A549 (cell line): Measurements from ENCODE around the gene PIEZO2. TPM values are rescaled to one million over a fixed set of nuclear protein-coding genes. Genes with fewer than 3 reads are reported as not detected.

Experiments
- ATAC-seq, 2 experiments: fragments of 200-7000 bp in 1 of 2; fragments of >200 bp in 1 of 2; cut with Nextera tagmentation in 1 of 2; cut with Tn5 transposase in 1 of 2; 3 replicates each; pipeline versions ENCODE4 v1.8.0 to v1.9.1; 2018 to 2020; ENCODE audit warnings: mild to moderate bottlenecking in 1 of 2, moderate library complexity in 1 of 2
- CTCF ChIA-PET: fragments of 300-600 bp; sonication (Branson Sonifier 250); formaldehyde crosslinking; extraction: SDS; loops from one replicate; lab custom pipeline; 2021; ENCODE audit warnings: antibody characterized with exemption, inconsistent platforms; lab: Yijun Ruan, JAX
- POLR2A ChIA-PET: fragments of 350-600 bp; formaldehyde crosslinking; extraction: SDS; loops from one replicate; lab custom pipeline; 2021; ENCODE audit warnings: antibody characterized with exemption, inconsistent platforms; lab: Yijun Ruan, JAX
- DNase-seq, 2 experiments: peaks; one replicate each; pipeline versions ENCODE4 v3.0.0 to v3.0.0-alpha.2; 2011 to 2016; ENCODE audit warnings: low read depth in 1 of 2, low spot score in 1 of 2
- FAIRE-seq: peaks from 2 replicates; lab custom pipeline; 2011; peaks lifted over from hg19 to GRCh38; lab: Jason Lieb, UNC
- H3K27ac ChIP-seq, 2 experiments: fragments of >200 bp; sonication (Bioruptor Twin); formaldehyde crosslinking; 3 replicates each; pipeline ENCODE4 v1.5.1; 2016 to 2017
- H3K4me1 ChIP-seq: fragments of >200 bp; sonication (Bioruptor Twin); formaldehyde crosslinking; 3 replicates; pipeline ENCODE4 v1.6.1; 2016
- H3K4me2 ChIP-seq: fragments of >200 bp; sonication (Bioruptor Twin); formaldehyde crosslinking; 3 replicates; pipeline ENCODE4 v1.6.1; 2016
- H3K4me3 ChIP-seq: fragments of >200 bp; sonication (Bioruptor Twin); formaldehyde crosslinking; 3 replicates; pipeline ENCODE4 v1.5.1; 2016
- H3K9me3 ChIP-seq: fragments of >200 bp; sonication (Bioruptor Twin); formaldehyde crosslinking; 3 replicates; pipeline ENCODE4 v1.6.1; 2016
- BCL3 ChIP-seq: fragments of >200 bp; sonication (Bioruptor Twin); formaldehyde crosslinking; IDR thresholded peaks from 3 replicates; pipeline ENCODE4 v1.6.1; 2016
- BHLHE40 ChIP-seq: IDR thresholded peaks from 2 replicates; pipeline ENCODE4 v1.6.1; 2012; ENCODE audit warnings: low read depth, low read length, inconsistent platforms
- CBX8 ChIP-seq: fragments of 200-600 bp; sonication (generic); IDR thresholded peaks from 2 replicates; pipeline ENCODE4 v1.6.1; 2016
- CHD2 ChIP-seq: fragments of 150-350 bp; IDR thresholded peaks from 2 replicates; pipeline ENCODE4 v1.6.1; 2014; ENCODE audit warnings: low read length; ENCODE audit not compliant: partially characterized antibody
- CTCF ChIP-seq: fragments of >200 bp; sonication (Bioruptor Twin); formaldehyde crosslinking; IDR thresholded peaks from 3 replicates; pipeline ENCODE4 v1.5.1; 2016
- FOSB ChIP-seq: fragments of 250-450 bp; sonication (Bioruptor Pico); IDR thresholded peaks from 2 replicates; pipeline ENCODE4 v1.5.0; 2020; ENCODE audit warnings: mild to moderate bottlenecking, moderate library complexity
- FOXS1 ChIP-seq: fragments of 250-450 bp; sonication (Bioruptor Pico); IDR thresholded peaks from 2 replicates; pipeline ENCODE4 v1.5.0; 2020; ENCODE audit warnings: mild to moderate bottlenecking, moderate library complexity
- HEYL ChIP-seq: fragments of 250-450 bp; sonication (Bioruptor Pico); IDR thresholded peaks from 2 replicates; pipeline ENCODE4 v1.8.0; 2021; ENCODE audit warnings: mild to moderate bottlenecking, moderate library complexity
- HMGXB4 ChIP-seq: fragments of 250-450 bp; sonication (Bioruptor Pico); IDR thresholded peaks from 2 replicates; pipeline ENCODE4 v1.5.0; 2021; ENCODE audit warnings: mild to moderate bottlenecking, moderate library complexity, borderline replicate concordance
- HOXB5 ChIP-seq: fragments of 250-450 bp; sonication (Bioruptor Pico); IDR thresholded peaks from 2 replicates; pipeline ENCODE4 v1.5.0; 2020; ENCODE audit warnings: mild to moderate bottlenecking, moderate library complexity
- JUN ChIP-seq, 2 experiments: fragments of >200 bp; sonication (Bioruptor Twin); formaldehyde crosslinking; IDR thresholded peaks; 2 replicates in 1 of 2; 3 replicates in 1 of 2; pipeline ENCODE4 v1.6.1; 2016 to 2017
- MAZ ChIP-seq: fragments of 150-350 bp; IDR thresholded peaks from 2 replicates; pipeline ENCODE4 v1.6.1; 2014; ENCODE audit warnings: antibody characterized with exemption, low read depth, low read length, borderline replicate concordance
- MYC ChIP-seq: IDR thresholded peaks from 2 replicates; pipeline ENCODE4 v1.6.1; 2012; ENCODE audit warnings: mild to moderate bottlenecking, inconsistent platforms, low read length, improper control_type of control experiment, borderline replicate concordance
- PHF8 ChIP-seq: fragments of 200-600 bp; sonication (generic); IDR thresholded peaks from 2 replicates; pipeline ENCODE4 v1.6.1; 2016; ENCODE audit warnings: low read depth, mild to moderate bottlenecking, antibody characterized with exemption, moderate library complexity, borderline replicate concordance
- POLR2A ChIP-seq: IDR thresholded peaks from 2 replicates; pipeline ENCODE4 v1.6.1; 2012; ENCODE audit warnings: mild to moderate bottlenecking, low read length
- POLR2AphosphoS2 ChIP-seq: conservative IDR thresholded peaks from 2 replicates; pipeline ENCODE4 v1.6.1; 2012; ENCODE audit warnings: low read length, improper control_type of control experiment, inconsistent platforms
- RFX5 ChIP-seq: fragments of 450-650 bp; IDR thresholded peaks from 2 replicates; pipeline ENCODE4 v1.7.1; 2014; ENCODE audit warnings: antibody characterized with exemption, mild to moderate bottlenecking, moderate library complexity
- TP53 ChIP-seq: fragments of 250-450 bp; sonication (Bioruptor Pico); IDR thresholded peaks from 2 replicates; pipeline ENCODE4 v1.5.0; 2021; ENCODE audit warnings: mild to moderate bottlenecking, moderate library complexity
- USF2 ChIP-seq: fragments of 450-650 bp; IDR thresholded peaks from 2 replicates; pipeline ENCODE4 v1.6.1; 2014; ENCODE audit warnings: antibody characterized with exemption
- ZSCAN20 ChIP-seq: fragments of 250-450 bp; sonication (Bioruptor Pico); IDR thresholded peaks from 2 replicates; pipeline ENCODE4 v1.8.0; 2022; ENCODE audit warnings: mild to moderate bottlenecking, moderate library complexity
- WGBS: methylation state at CpG from one replicate; pipeline ENCODE4 v1.1.6; 2017; ENCODE audit errors: missing lambda C conversion rate; 5-methylcytosine and 5-hydroxymethylcytosine counted together
- polyA plus RNA-seq, 4 experiments: library from polyadenylated mRNA; depleted of rRNA in 3 of 4; stranded (reverse); fragments of >200 nt; fragmentation: RNase III in 1 of 4; extraction: RNeasy Plus Mini Kit Qiagen cat#74134 plus additional on column Dnase treatment in 1 of 4; gene quantifications; 2 replicates in 3 of 4; 3 replicates in 1 of 4; pipeline ENCODE4 v1.2.3, GENCODE V29; 2011 to 2017

The PIEZO2 gene
- polyA plus RNA-seq, 2 of the 4 experiments (the other 2 are of a cell fraction), result 0.80 to 1.6 TPM

GRCh38 chr18:10793730-10794370 lies 355.5 kb downstream of the PIEZO2 start:
- H3K4me3 ChIP-seq, result no peak overlapping the region
- DNase-seq (no peak), ATAC-seq (no peak), FAIRE-seq (no peak)
- ChIA-PET POLR2A (no interaction called here), CTCF (no interaction called here)
- peaks cover 20% of the 10 kb centered on the region for H3K4me1 ChIP-seq
- no peak overlapping the region for H3K27ac ChIP-seq
- no peaks in the 10 kb centered on the region for H3K9me3 ChIP-seq
- H3K4me2 ChIP-seq, result no peak overlapping the region
- TF ChIP-seq CHD2, result no peak
- 19% methylated on average over 4 of the region's 4 CpGs for WGBS

GRCh38 chr18:10792181-10792580 lies 357.2 kb downstream of the PIEZO2 start:
- Histone ChIP-seq H3K4me2 (no peak overlapping the region), H3K27ac (no peak overlapping the region), H3K4me1 (peaks cover 9% of the 10 kb centered on the region), H3K9me3 (no peaks in the 10 kb centered on the region), H3K4me3 (no peak overlapping the region)
- ChIA-PET CTCF (interaction anchor here (1.3 kb wide), 1 partner anchor 761 kb away, joined by 3 read pairs; no protein-coding TSS in a partner anchor), POLR2A (no interaction called here)
- FAIRE-seq, result no peak
- DNase-seq, result no peak
- TF ChIP-seq MYC (no peak), HEYL (CRISPR knock-in tag) (no peak), CHD2 (no peak), CTCF (no peak), ZSCAN20 (CRISPR knock-in tag) (no peak), HMGXB4 (CRISPR knock-in tag) (no peak), HOXB5 (CRISPR knock-in tag) (no peak), BHLHE40 (no peak), POLR2AphosphoS2 (no peak), FOXS1 (CRISPR knock-in tag) (no peak), TP53 (CRISPR knock-in tag) (no peak), JUN (IDR thresholded peaks at IDR 0.05) (no peak), CBX8 (no peak), POLR2A (no peak)
- ATAC-seq, result no peak
- 38% methylated on average over 4 of the region's 4 CpGs for WGBS

GRCh38 chr18:10791169-10791831 lies 358.1 kb downstream of the PIEZO2 start:
- H3K9me3 ChIP-seq, result no peaks in the 10 kb centered on the region
- peaks cover 9% of the 10 kb centered on the region for H3K4me1 ChIP-seq
- no peak overlapping the region for H3K27ac ChIP-seq
- CTCF ChIA-PET, result interaction anchor here (1.3 kb wide), 1 partner anchor 762 kb away, joined by 3 read pairs; no protein-coding TSS in a partner anchor
- FAIRE-seq, result no peak
- TF ChIP-seq MAZ (no peak), USF2 (no peak), PHF8 (no peak), BCL3 (no peak), FOSB (no peak), RFX5 (no peak), BHLHE40 (no peak)
- H3K4me3 ChIP-seq, result no peak overlapping the region
- WGBS, result 26% methylated on average over 7 of the region's 7 CpGs
- DNase-seq, result no peak
- ATAC-seq, result no peak
- no peak overlapping the region for H3K4me2 ChIP-seq
- POLR2A ChIA-PET, result no interaction called here
